ENCODE measurements around the gene RPS6KL1. TPM values are rescaled to one million over a fixed set of nuclear protein-coding genes. Genes with fewer than 3 reads are reported as not detected.

RPS6KL1 gene
- total RNA-seq, 2 experiments from 2014 or later = 12.5 to 12.7 TPM

GRCh38 chr14:74929242-74929641, 6.2 kb upstream of the RPS6KL1 start:
- no peaks in the 10 kb centered on the region for H3K9me3 Mint-ChIP-seq
- peaks cover 1% of the 10 kb centered on the region for H3K27me3 Mint-ChIP-seq
- no peaks in the 10 kb centered on the region for H3K36me3 Mint-ChIP-seq (ENCODE audit: low read depth)
- intact Hi-C loops (cut with DNase I, micrococcal nuclease) = no loop called here
- ChIA-PET POLR2A (no interaction called here), CTCF (no interaction called here)
- Histone ChIP-seq H3K4me1 (ENCODE audit: insufficient read depth, low read length) (peaks cover 3% of the 10 kb centered on the region), H3K27ac (ENCODE audit: low read depth in 1 of 2, low read length in 2 of 2) (no peak overlapping the region), H3K9me3 (ENCODE audit: control insufficient read depth in 1 of 2, insufficient read depth in 1 of 2, low read length in 2 of 2) (no peaks in the 10 kb centered on the region), H3K4me3 (ENCODE audit: low read length) (no peak overlapping the region), H3K27me3 (ENCODE audit: control insufficient read depth in 1 of 2, insufficient read depth in 2 of 2, low read length in 2 of 2) (no peaks in the 10 kb centered on the region), H3K36me3 (ENCODE audit: insufficient read depth, low read length) (no peaks in the 10 kb centered on the region)
- DNase-seq = no peak
- ATAC-seq (ENCODE audit: poor library complexity) = no peak
- peaks cover 2% of the 10 kb centered on the region for H3K4me1 Mint-ChIP-seq (ENCODE audit: low read depth)
- H3K27ac Mint-ChIP-seq = no peak overlapping the region
- H3K4me3 Mint-ChIP-seq = no peak overlapping the region
- no peak for TF ChIP-seq CTCF (IDR thresholded peaks at IDR 0.05)

DNA sequence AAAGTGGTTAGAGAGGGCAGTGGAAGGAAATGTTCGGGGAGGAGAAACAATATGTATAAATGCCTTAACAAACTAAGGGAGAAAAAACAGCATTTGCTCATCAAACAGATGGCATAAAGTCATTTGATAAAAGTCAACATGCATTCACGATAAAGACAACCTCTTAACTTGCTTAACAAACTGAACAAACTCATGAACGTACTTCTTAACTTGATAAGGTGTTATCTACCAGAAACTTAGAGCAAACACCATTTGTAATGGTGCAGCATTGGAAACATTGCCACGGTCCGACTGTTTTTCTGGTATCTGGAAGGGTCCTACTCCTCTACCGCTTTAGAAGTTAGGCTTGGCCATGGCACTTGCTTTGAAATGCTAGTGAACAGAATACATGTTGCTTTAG, 4.2 kb upstream of the RPS6KL1 start:
- H3K27me3 ChIP-seq (ENCODE audit: control insufficient read depth in 1 of 2, insufficient read depth in 2 of 2, low read length in 2 of 2) = no peaks in the 10 kb centered on the region
- Mint-ChIP-seq H3K36me3 (ENCODE audit: low read depth) (no peaks in the 10 kb centered on the region), H3K4me1 (ENCODE audit: low read depth) (peaks cover 10% of the 10 kb centered on the region), H3K27me3 (peaks cover 8% of the 10 kb centered on the region), H3K4me3 (no peak overlapping the region), H3K9me3 (no peaks in the 10 kb centered on the region), H3K27ac (no peak overlapping the region)
- ATAC-seq (ENCODE audit: poor library complexity) (no peak), DNase-seq (no peak)
- no peaks in the 10 kb centered on the region for H3K9me3 ChIP-seq (ENCODE audit: control insufficient read depth in 1 of 2, insufficient read depth in 1 of 2, low read length in 2 of 2)
- H3K27ac ChIP-seq (ENCODE audit: low read depth in 1 of 2, low read length in 2 of 2) = no peak overlapping the region
- ChIA-PET POLR2A (no interaction called here), CTCF (no interaction called here)
- intact Hi-C loops (cut with DNase I, micrococcal nuclease) = no loop called here
- H3K36me3 ChIP-seq (ENCODE audit: insufficient read depth, low read length) = no peaks in the 10 kb centered on the region
- no peak for TF ChIP-seq CTCF (IDR thresholded peaks at IDR 0.05)
- H3K4me1 ChIP-seq (ENCODE audit: insufficient read depth, low read length) = peaks cover 20% of the 10 kb centered on the region
- no peak overlapping the region for H3K4me3 ChIP-seq (ENCODE audit: low read length)

- peaks cover 17% of the 10 kb centered on the region for H3K4me1 ChIP-seq (ENCODE audit: insufficient read depth, low read length)
- Mint-ChIP-seq H3K27ac (no peak overlapping the region), H3K9me3 (no peaks in the 10 kb centered on the region), H3K36me3 (ENCODE audit: low read depth) (no peaks in the 10 kb centered on the region), H3K27me3 (peaks cover 8% of the 10 kb centered on the region), H3K4me3 (peak overlapping the region; percentile 48), H3K4me1 (ENCODE audit: low read depth) (peaks cover 10% of the 10 kb centered on the region)
- H3K36me3 ChIP-seq (ENCODE audit: insufficient read depth, low read length) = no peaks in the 10 kb centered on the region
- no peaks in the 10 kb centered on the region for H3K9me3 ChIP-seq (ENCODE audit: control insufficient read depth in 1 of 2, insufficient read depth in 1 of 2, low read length in 2 of 2)
- TF ChIP-seq CTCF (IDR thresholded peaks at IDR 0.05) = no peak
- H3K4me3 ChIP-seq (ENCODE audit: low read length) = no peak overlapping the region
- H3K27me3 ChIP-seq (ENCODE audit: control insufficient read depth in 1 of 2, insufficient read depth in 2 of 2, low read length in 2 of 2) = no peaks in the 10 kb centered on the region
- no peak for DNase-seq
- POLR2A ChIA-PET = interaction anchor here (1.1 to 1.2 kb wide), 2 partner anchors 14 to 140 kb away, joined by 3 to 4 read pairs; partner anchors contain the start of gene ACYP1
- CTCF ChIA-PET = no interaction called here
- no peak overlapping the region for H3K27ac ChIP-seq (ENCODE audit: low read depth in 1 of 2, low read length in 2 of 2)
- intact Hi-C loops (cut with DNase I, micrococcal nuclease) = no loop called here
- ATAC-seq (ENCODE audit: poor library complexity) = no peak
Observed at GRCh38 chr14:74924061-74924460, 1.0 kb upstream of the RPS6KL1 start.
